Midbrain (tissue), 1 donor: ENCODE results near the gene CC2D2A.
"Not testable (repeated sequence)": the region's sequence is repeated elsewhere in the genome, so short reads cannot be mapped to it uniquely, and the experiment has no call there.

ENCODE experiments used
- DNase-seq: peaks from one replicate; lab custom pipeline; 2025; lab: John Stamatoyannopoulos, UW

The CC2D2A gene

DNA sequence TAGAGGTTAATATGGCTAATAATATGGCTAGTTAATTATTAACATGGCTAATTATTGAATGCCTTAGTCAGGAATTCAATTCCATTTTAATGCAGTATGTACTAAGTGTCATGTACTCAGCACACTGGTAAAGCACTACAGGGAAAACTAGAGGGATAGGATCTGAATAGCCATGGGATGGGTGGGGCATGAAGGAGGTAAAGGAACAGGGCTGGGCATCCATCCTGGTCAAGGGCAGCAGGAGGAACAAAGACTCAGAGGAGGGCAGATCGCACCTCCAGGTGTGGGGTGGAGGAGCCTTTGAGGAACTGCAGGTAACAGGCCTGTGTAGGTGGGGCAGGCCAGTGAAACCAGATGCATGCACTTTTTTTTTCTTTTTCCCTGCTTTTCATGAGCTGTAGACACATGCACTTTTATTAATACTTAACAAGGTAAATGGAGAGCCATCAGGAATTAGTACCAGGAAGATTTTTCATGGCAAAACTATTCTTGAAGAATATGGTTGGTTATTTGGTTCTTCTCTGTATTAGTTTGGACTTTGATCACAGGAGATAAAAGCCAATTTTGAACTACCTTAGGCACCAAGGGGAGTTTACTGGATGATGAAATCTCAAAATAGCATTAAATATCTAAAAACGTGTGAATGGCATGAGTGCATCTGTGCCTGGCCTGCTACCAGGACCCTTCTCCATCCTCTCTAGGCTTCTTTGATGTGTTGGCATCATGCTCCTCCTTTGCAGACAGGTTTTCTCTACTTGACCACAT is 88.3 kb downstream of the CC2D2A start:
- no peak for DNase-seq

- DNase-seq: no peak
Observed at GRCh38 chr4:15558561-15558960, 88.9 kb downstream of the CC2D2A start.

DNA sequence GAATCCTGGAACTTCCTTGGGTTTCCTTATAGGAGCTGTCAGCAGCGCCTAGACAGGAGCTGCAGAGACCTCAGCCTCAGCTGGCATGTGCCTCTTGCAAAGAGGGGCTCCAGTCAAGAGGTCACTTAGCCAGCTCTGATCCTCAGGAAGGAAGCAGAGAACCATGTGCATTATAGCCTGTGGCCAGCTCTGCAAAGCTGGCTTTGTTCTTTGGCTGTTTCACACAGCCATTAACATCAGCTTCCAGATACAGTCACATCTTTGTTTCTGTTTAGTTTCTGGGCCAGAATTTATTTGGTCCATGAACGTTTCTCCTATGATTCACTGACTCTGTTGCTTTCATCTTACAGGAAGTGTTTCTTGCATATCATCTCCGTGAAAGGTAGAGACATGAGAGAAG is 92.4 kb downstream of the CC2D2A start:
- peak; percentile 73 for DNase-seq

GRCh38 chr4:15562623-15563022 is 92.9 kb downstream of the CC2D2A start:
- DNase-seq: no peak

DNA sequence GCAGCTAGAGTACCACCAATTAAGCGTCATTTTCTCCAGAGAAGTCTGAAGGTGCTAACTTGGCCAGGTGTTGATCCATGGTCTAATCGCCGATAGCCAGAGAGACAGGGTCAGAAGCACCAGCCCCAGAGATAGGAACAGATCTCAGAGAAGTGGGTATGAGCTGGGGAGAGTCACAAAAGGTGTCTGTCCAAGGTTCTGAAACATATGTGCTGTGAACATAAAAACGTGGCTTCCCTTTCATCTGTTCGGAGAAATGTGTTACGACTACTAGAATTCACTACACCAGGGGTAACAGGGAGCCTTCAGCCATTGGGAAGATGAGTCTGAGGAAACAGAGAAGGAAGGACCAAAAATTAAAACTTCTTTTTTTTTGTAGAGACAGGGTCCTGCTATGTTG is 94.2 kb downstream of the CC2D2A start:
- DNase-seq: no peak

GRCh38 chr4:15568821-15569220 is 99.1 kb downstream of the CC2D2A start:
- no peak for DNase-seq

- DNase-seq: no peak
Observed at GRCh38 chr4:15569746-15570145, 100.1 kb downstream of the CC2D2A start.

GRCh38 chr4:15575966-15576365 is 106.3 kb downstream of the CC2D2A start:
- DNase-seq: no peak

GRCh38 chr4:15577508-15577907 is 107.8 kb downstream of the CC2D2A start:
- no peak for DNase-seq

DNA sequence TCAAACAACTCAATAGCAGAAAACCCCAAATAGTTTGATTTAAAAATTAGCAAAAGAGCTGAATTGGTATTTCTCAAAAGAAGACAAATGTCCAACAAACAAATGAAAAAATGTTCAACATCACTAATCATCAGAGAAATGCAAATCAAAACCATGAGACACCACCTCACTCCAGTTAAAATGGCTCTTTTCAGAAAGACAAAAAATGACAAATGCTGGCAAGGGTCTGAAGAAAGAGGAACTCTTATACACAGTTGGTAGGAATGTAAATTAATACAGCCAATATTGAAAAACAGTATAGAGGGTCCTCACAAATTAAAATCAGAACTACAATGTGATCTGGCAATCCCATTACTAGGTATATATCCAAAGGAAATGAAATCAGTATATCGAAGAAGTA is 115.1 kb downstream of the CC2D2A start:
- DNase-seq: no peak

- DNase-seq: no peak
Observed at GRCh38 chr4:15585331-15585730, 115.6 kb downstream of the CC2D2A start.

GRCh38 chr4:15586066-15586465 is 116.4 kb downstream of the CC2D2A start:
- no peak for DNase-seq

DNA sequence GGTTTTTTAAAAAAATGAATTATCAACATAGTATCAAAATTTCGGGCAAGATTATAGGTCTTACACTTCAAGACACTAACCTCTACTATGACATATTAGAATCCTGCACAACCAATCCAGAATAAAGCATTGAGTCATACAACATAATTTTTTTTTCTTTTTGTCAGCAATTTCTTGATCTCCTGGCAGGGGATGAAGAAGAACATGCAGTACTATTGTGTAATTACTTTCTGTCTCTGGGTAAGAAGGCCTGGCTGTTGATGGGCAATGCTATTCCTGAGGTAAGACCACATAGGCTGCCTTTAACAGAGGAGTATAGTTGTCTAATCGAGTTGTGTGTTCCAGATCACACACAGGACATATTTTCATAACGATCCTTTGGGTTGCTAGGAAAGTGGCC is 118.0 kb downstream of the CC2D2A start:
- DNase-seq: no peak

DNA sequence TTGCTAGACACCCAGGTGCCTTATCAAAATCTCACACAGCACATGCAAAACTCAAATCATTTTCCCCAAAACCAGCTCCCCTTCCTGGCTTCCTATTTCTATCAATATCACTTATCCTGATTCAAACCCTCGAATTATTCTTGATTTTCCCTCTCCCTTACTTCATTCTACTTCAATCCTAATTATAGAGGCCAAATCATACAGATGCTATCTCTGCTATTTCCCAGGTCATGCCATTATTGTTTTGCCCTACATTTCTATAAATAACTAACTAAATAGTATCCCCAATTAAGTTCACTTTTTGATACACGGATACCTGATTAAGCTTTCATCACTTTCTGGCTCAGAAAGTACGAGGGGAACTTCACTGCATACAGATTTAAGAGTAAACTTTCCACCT is 123.1 kb downstream of the CC2D2A start:
- no peak for DNase-seq

GRCh38 chr4:15598644-15599043 is 129.0 kb downstream of the CC2D2A start:
- no peak for DNase-seq

GRCh38 chr4:15600176-15600575 is 130.5 kb downstream of the CC2D2A start:
- DNase-seq: no peak

- no peak for DNase-seq
Observed at GRCh38 chr4:15601862-15602261, 132.2 kb downstream of the CC2D2A start.

GRCh38 chr4:15605537-15605936 is 135.9 kb downstream of the CC2D2A start:
- DNase-seq: no peak

DNA sequence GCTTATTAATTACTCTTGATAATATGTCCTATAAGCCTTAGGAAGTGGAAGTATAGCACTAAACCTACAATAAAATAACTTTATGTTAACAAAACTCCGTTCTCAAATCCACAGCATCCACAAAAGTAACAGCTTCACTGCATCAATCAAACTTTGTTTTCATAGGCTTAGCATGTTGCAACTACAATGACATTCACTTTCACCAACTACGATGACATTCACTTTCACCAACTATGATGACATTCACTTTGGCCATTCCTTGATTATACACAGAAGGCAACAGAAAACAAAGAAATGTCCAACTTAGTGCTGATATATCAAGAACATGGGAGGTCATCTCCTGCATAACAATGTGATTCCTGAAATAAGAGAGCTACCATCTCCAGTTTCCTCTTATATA is 141.2 kb downstream of the CC2D2A start:
- DNase-seq: no peak

DNA sequence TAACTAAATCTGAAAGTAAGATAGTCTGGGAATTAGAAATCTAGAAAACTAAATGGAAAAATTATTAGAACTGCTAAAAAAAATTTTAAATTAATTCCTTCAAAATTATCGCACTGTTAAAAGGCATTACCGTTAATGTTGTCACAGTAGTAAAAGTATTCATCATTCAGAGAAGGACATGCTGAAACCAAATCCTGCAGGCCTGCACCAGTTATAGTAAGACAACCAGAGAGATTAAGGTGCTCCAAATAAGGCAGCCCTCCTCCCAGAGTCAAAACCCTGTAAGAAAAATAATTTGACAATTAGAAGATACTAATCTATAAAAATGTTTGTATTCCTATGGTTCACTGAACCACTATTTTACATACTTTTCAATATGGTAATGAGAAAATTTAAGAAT is 142.5 kb downstream of the CC2D2A start:
- DNase-seq: no peak

- DNase-seq: not testable (repeated sequence)
Observed at GRCh38 chr4:15614891-15615290, 145.2 kb downstream of the CC2D2A start.

DNA sequence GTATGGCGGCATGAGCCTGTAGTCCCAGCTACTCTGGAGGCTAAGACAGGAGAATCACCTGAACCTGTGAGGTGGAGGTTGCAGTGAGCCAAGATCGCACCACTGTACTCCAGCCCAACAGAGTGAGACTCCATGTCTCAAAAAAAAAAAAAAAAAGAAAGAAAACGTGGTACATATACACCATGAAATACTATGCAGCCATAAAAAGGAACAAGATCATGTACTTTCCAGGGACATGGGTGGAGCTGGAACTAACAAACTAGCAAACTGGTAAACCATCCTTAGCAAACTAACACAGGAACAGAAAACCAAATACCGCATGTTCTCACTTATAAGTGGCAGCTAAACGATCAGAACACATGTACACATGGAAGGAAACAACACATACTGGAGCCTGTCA is 147.7 kb downstream of the CC2D2A start:
- not testable (repeated sequence) for DNase-seq

DNA sequence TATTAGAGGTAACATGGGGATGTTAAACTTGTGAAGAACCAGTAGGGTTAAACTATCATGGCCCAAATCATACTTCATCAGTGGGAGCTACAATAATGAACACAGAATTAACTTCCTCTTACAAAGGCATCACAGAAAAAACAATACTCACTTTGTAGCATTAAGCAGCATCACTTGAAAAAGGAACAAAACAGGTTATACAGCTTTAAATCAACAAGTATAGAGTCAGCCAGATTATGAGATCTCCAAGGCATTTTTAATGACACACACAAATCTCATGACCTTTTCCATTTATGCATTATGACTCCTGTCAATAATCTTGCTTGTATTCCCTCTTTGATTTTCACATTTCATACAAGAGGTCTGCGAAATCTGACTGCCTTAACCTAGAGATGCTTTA is 167.1 kb downstream of the CC2D2A start:
- DNase-seq: no peak

DNA sequence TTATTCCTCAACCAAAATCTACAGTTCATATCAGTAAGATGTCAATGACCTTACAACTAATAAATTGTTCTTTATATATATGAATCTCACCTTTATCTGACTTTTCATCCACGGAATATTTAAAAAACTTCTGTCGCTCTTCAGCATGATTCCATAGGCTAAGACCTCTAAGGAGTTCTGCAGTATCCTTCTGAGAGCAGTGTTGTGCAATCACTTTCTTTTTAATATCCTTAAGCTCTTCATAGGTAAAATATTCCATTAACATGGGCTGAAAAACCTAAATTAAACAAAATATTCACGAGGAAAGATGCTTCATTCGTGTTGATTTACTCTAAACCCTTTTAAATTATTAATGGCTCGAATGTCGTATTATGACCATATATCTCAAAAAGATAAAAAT is 168.7 kb downstream of the CC2D2A start:
- no peak for DNase-seq
